Measurements from ENCODE around the gene NAPEPLD. TPM values are rescaled to one million over a fixed set of nuclear protein-coding genes. Genes with fewer than 3 reads are reported as not detected.

The NAPEPLD gene
- polyA plus RNA-seq, 3 donors = 1.1 to 2.2 (median 1.6) TPM

GRCh38 chr7:103083210-103083609 is 65.7 kb downstream of the NAPEPLD start:
- H3K27ac Mint-ChIP-seq = no peak overlapping the region
- Histone ChIP-seq H3K36me3 (replicated peaks in 1 of 2; ENCODE audit: control insufficient read depth in 1 of 2, insufficient read depth in 2 of 2, low read length in 2 of 2) (peaks cover 50 to 54% of the 10 kb centered on the region in 2 donors), H3K27me3 (ENCODE audit: control insufficient read depth in 2 of 2, insufficient read depth in 2 of 2, low read length in 2 of 2) (no peaks in the 10 kb centered on the region), H3K27ac (ENCODE audit: low read depth in 1 of 2, low read length in 2 of 2) (no peak overlapping the region), H2AFZ (ENCODE audit: insufficient read depth, low read depth, low read length, poor library complexity, severe bottlenecking) (no peak overlapping the region), H3K79me2 (ENCODE audit: insufficient read depth, low read length) (peaks cover 16% of the 10 kb centered on the region), H3K4me3 (replicated peaks in 1 of 3; ENCODE audit: low read depth in 2 of 3, low read length in 3 of 3) (no peak overlapping the region), H3K9me3 (replicated peaks in 1 of 2; ENCODE audit: control insufficient read depth in 1 of 2, insufficient read depth in 1 of 2, low read length in 2 of 2) (peaks cover 0 to 4% of the 10 kb centered on the region in 2 donors), H3K4me1 (ENCODE audit: control insufficient read depth in 1 of 2, insufficient read depth in 2 of 2, low read length in 2 of 2) (peaks cover 0 to 5% of the 10 kb centered on the region in 2 donors), H4K20me1 (ENCODE audit: insufficient read depth, low read length) (no peaks in the 10 kb centered on the region), H3K9ac (ENCODE audit: insufficient read depth, low read length, poor library complexity, severe bottlenecking) (no peak overlapping the region), H3K4me2 (replicated peaks; ENCODE audit: extremely low read depth, low read length, poor library complexity, severe bottlenecking) (no peak overlapping the region)
- intact Hi-C loops (cut with micrococcal nuclease) = no loop called here
- DNase-seq = no peak
- H3K36me3 Mint-ChIP-seq = peaks cover 41 to 55% of the 10 kb centered on the region in 2 donors
- WGBS (ENCODE audit: insufficient coverage) = 100% methylated on average over 1 of the region's 3 CpGs
- no peaks in the 10 kb centered on the region for H3K27me3 Mint-ChIP-seq (ENCODE audit: low read depth in 3 of 3)
- peaks cover 4% of the 10 kb centered on the region for H3K4me1 Mint-ChIP-seq
- H3K9me3 Mint-ChIP-seq = peaks cover 4 to 6% (median 5%) of the 10 kb centered on the region in 7 donors
- H3K4me3 Mint-ChIP-seq = no peak overlapping the region
- no peak for TF ChIP-seq CTCF (IDR thresholded peaks at IDR 0.05)

GRCh38 chr7:103082497-103082896 is 66.4 kb downstream of the NAPEPLD start:
- no peak overlapping the region for H3K27ac ChIP-seq (ENCODE audit: low read depth in 1 of 2, low read length in 2 of 2)
- H3K4me3 ChIP-seq (replicated peaks in 1 of 3; ENCODE audit: low read depth in 2 of 3, low read length in 3 of 3) = no peak overlapping the region
- H3K9me3 ChIP-seq (replicated peaks in 1 of 2; ENCODE audit: control insufficient read depth in 1 of 2, insufficient read depth in 1 of 2, low read length in 2 of 2) = peaks cover 0 to 4% of the 10 kb centered on the region in 2 donors
- H3K4me1 ChIP-seq (ENCODE audit: control insufficient read depth in 1 of 2, insufficient read depth in 2 of 2, low read length in 2 of 2) = peaks cover 5 to 12% of the 10 kb centered on the region in 2 donors
- peaks cover 36 to 55% of the 10 kb centered on the region in 2 donors for H3K36me3 Mint-ChIP-seq
- no peak for TF ChIP-seq CTCF (IDR thresholded peaks at IDR 0.05)
- no peak for DNase-seq
- WGBS (ENCODE audit: insufficient coverage) = no CpG with 5 or more reads among the region's 1 CpG
- peaks cover 4 to 10% (median 9%) of the 10 kb centered on the region in 7 donors for H3K9me3 Mint-ChIP-seq
- intact Hi-C loops (cut with micrococcal nuclease) = no loop called here
- peaks cover 43 to 47% of the 10 kb centered on the region in 2 donors for H3K36me3 ChIP-seq (replicated peaks in 1 of 2; ENCODE audit: control insufficient read depth in 1 of 2, insufficient read depth in 2 of 2, low read length in 2 of 2)
- H3K4me2 ChIP-seq (replicated peaks; ENCODE audit: extremely low read depth, low read length, poor library complexity, severe bottlenecking) = no peak overlapping the region
- H3K27me3 ChIP-seq (ENCODE audit: control insufficient read depth in 2 of 2, insufficient read depth in 2 of 2, low read length in 2 of 2) = no peaks in the 10 kb centered on the region
- no peak overlapping the region for H3K9ac ChIP-seq (ENCODE audit: insufficient read depth, low read length, poor library complexity, severe bottlenecking)
- H3K27me3 Mint-ChIP-seq (ENCODE audit: low read depth in 3 of 3) = no peaks in the 10 kb centered on the region
- H2AFZ ChIP-seq (ENCODE audit: insufficient read depth, low read depth, low read length, poor library complexity, severe bottlenecking) = no peak overlapping the region
- no peak overlapping the region for H3K27ac Mint-ChIP-seq
- no peak overlapping the region for H3K4me3 Mint-ChIP-seq
- H3K79me2 ChIP-seq (ENCODE audit: insufficient read depth, low read length) = peaks cover 16% of the 10 kb centered on the region
- no peaks in the 10 kb centered on the region for H4K20me1 ChIP-seq (ENCODE audit: insufficient read depth, low read length)
- peaks cover 10% of the 10 kb centered on the region for H3K4me1 Mint-ChIP-seq

Measured in CD14-positive monocyte (primary cell).